ENCODE measurements around the gene IPO11. TPM values are rescaled to one million over a fixed set of nuclear protein-coding genes. Genes with fewer than 3 reads are reported as not detected.

IPO11 gene
- total RNA-seq, 5 donors from 2014 or later (not counting 1 experiment from before 2014, with no cell fraction given), result 17.4 to 25.7 (median 24.7) TPM

- H3K36me3 Mint-ChIP-seq, result peaks cover 16% of the 10 kb centered on the region
- H3K27ac Mint-ChIP-seq, result no peak overlapping the region
- Histone ChIP-seq H3K4me3 (ENCODE audit: control insufficient read depth in 1 of 2, extremely low read depth in 1 of 2, low read length in 1 of 2) (no peak overlapping the region), H3K9me3 (no peaks in the 10 kb centered on the region), H3K36me3 (ENCODE audit: control insufficient read depth in 2 of 2, extremely low read depth in 1 of 2, insufficient read depth in 1 of 2, low read length in 1 of 2) (peaks cover 0 to 5% of the 10 kb centered on the region in 2 donors), H3K27ac (ENCODE audit: low read length) (no peak overlapping the region), H3K4me1 (ENCODE audit: control insufficient read depth in 1 of 2, extremely low read depth in 1 of 2, insufficient read depth in 2 of 2, low read length in 2 of 2) (no peaks in the 10 kb centered on the region), H3K27me3 (replicated peaks in 1 of 2; ENCODE audit: control insufficient read depth in 2 of 2, extremely low read depth in 1 of 2, insufficient read depth in 2 of 2, low read length in 1 of 2) (no peaks in the 10 kb centered on the region)
- H3K4me3 Mint-ChIP-seq, result no peak overlapping the region
- ATAC-seq (replicated peaks in 1 of 4) (no peak), DNase-seq (no peak)
- WGBS (ENCODE audit: insufficient coverage), result no CpG with 5 or more reads among the region's 1 CpG
- peaks cover 27 to 38% (median 30%) of the 10 kb centered on the region in 3 donors for H3K4me1 Mint-ChIP-seq
- ChIA-PET CTCF (interaction anchor here in 1 of 2 donors (0.6 kb wide), 1 partner anchor 281 kb away, joined by 4 read pairs; no protein-coding TSS in a partner anchor), POLR2A (no interaction called here)
- H3K27me3 Mint-ChIP-seq, result no peaks in the 10 kb centered on the region
- no peaks in the 10 kb centered on the region for H3K9me3 Mint-ChIP-seq
Observed at GRCh38 chr5:62424763-62425162, 12.2 kb downstream of the IPO11 start.

- Histone ChIP-seq H3K36me3 (ENCODE audit: control insufficient read depth in 2 of 2, extremely low read depth in 1 of 2, insufficient read depth in 1 of 2, low read length in 1 of 2) (no peaks in the 10 kb centered on the region), H3K4me1 (ENCODE audit: control insufficient read depth in 1 of 2, extremely low read depth in 1 of 2, insufficient read depth in 2 of 2, low read length in 2 of 2) (no peaks in the 10 kb centered on the region), H3K27me3 (replicated peaks in 1 of 2; ENCODE audit: control insufficient read depth in 2 of 2, extremely low read depth in 1 of 2, insufficient read depth in 2 of 2, low read length in 1 of 2) (no peaks in the 10 kb centered on the region), H3K4me3 (ENCODE audit: control insufficient read depth in 1 of 2, extremely low read depth in 1 of 2, low read length in 1 of 2) (no peak overlapping the region), H3K27ac (ENCODE audit: low read length) (no peak overlapping the region), H3K9me3 (no peaks in the 10 kb centered on the region)
- H3K4me3 Mint-ChIP-seq, result no peak overlapping the region
- no peak overlapping the region for H3K27ac Mint-ChIP-seq
- DNase-seq (no peak), ATAC-seq (replicated peaks in 1 of 4) (no peak)
- CTCF ChIA-PET, result interaction anchor here (0.8 kb wide), 2 partner anchors 12 to 63 kb away, joined by 3 to 5 read pairs; no protein-coding TSS in a partner anchor
- no peaks in the 10 kb centered on the region for H3K9me3 Mint-ChIP-seq
- H3K4me1 Mint-ChIP-seq, result peaks cover 32 to 35% (median 35%) of the 10 kb centered on the region in 3 donors
- H3K27me3 Mint-ChIP-seq, result no peaks in the 10 kb centered on the region
- H3K36me3 Mint-ChIP-seq, result peaks cover 15% of the 10 kb centered on the region
- 91% methylated on average over 7 of the region's 11 CpGs for WGBS (ENCODE audit: insufficient coverage)
- POLR2A ChIA-PET, result interaction anchor here in 1 of 2 donors (0.6 kb wide), 2 partner anchors 9 to 39 kb away, joined by 3 to 6 read pairs; no protein-coding TSS in a partner anchor
Observed at GRCh38 chr5:62431735-62432620, 19.4 kb downstream of the IPO11 start.

- H3K27ac Mint-ChIP-seq, result no peak overlapping the region
- DNase-seq, result no peak
- POLR2A ChIA-PET, result interaction anchor here in 1 of 2 donors (0.6 kb wide), 1 partner anchor 8 kb away, joined by 3 read pairs; no protein-coding TSS in a partner anchor
Observed at GRCh38 chr5:62432621-62433064, 20.1 kb downstream of the IPO11 start.

GRCh38 chr5:62448528-62448927 lies 36.0 kb downstream of the IPO11 start:
- ChIA-PET POLR2A (no interaction called here), CTCF (interaction anchor here in 1 of 2 donors (1.1 kb wide), 1 partner anchor 11 kb away, joined by 5 read pairs; no protein-coding TSS in a partner anchor)
- no peak overlapping the region for H3K4me3 ChIP-seq (ENCODE audit: control insufficient read depth in 1 of 2, extremely low read depth in 1 of 2, low read length in 1 of 2)
- no peaks in the 10 kb centered on the region for H3K27me3 Mint-ChIP-seq
- H3K4me3 Mint-ChIP-seq, result no peak overlapping the region
- H3K9me3 ChIP-seq, result no peaks in the 10 kb centered on the region
- DNase-seq, result no peak
- H3K4me1 Mint-ChIP-seq, result peaks cover 0 to 2% (median 0%) of the 10 kb centered on the region in 3 donors
- H3K27ac ChIP-seq (ENCODE audit: low read length), result no peak overlapping the region
- peaks cover 27% of the 10 kb centered on the region for H3K36me3 Mint-ChIP-seq
- WGBS (ENCODE audit: insufficient coverage), result no CpG with 5 or more reads among the region's 5 CpGs
- ATAC-seq (replicated peaks in 1 of 4), result no peak
- H3K27me3 ChIP-seq (replicated peaks in 1 of 2; ENCODE audit: control insufficient read depth in 2 of 2, extremely low read depth in 1 of 2, insufficient read depth in 2 of 2, low read length in 1 of 2), result no peaks in the 10 kb centered on the region
- H3K9me3 Mint-ChIP-seq, result no peaks in the 10 kb centered on the region
- no peaks in the 10 kb centered on the region for H3K4me1 ChIP-seq (ENCODE audit: control insufficient read depth in 1 of 2, extremely low read depth in 1 of 2, insufficient read depth in 2 of 2, low read length in 2 of 2)
- H3K27ac Mint-ChIP-seq, result no peak overlapping the region
- H3K36me3 ChIP-seq (ENCODE audit: control insufficient read depth in 2 of 2, extremely low read depth in 1 of 2, insufficient read depth in 1 of 2, low read length in 1 of 2), result peaks cover 0 to 32% of the 10 kb centered on the region in 2 donors

More at GRCh38 chr5:62432621-62433064, 20.1 kb downstream of the IPO11 start:
- Mint-ChIP-seq H3K4me1 (peaks cover 32 to 35% (median 32%) of the 10 kb centered on the region in 3 donors), H3K27me3 (no peaks in the 10 kb centered on the region), H3K36me3 (peaks cover 17% of the 10 kb centered on the region), H3K4me3 (no peak overlapping the region), H3K9me3 (no peaks in the 10 kb centered on the region)
- CTCF ChIA-PET, result interaction anchor here (0.8 kb wide), 2 partner anchors 11 to 62 kb away, joined by 3 to 5 read pairs; no protein-coding TSS in a partner anchor
- Histone ChIP-seq H3K36me3 (ENCODE audit: control insufficient read depth in 2 of 2, extremely low read depth in 1 of 2, insufficient read depth in 1 of 2, low read length in 1 of 2) (no peaks in the 10 kb centered on the region), H3K9me3 (no peaks in the 10 kb centered on the region), H3K27ac (ENCODE audit: low read length) (no peak overlapping the region), H3K4me1 (ENCODE audit: control insufficient read depth in 1 of 2, extremely low read depth in 1 of 2, insufficient read depth in 2 of 2, low read length in 2 of 2) (no peaks in the 10 kb centered on the region), H3K4me3 (ENCODE audit: control insufficient read depth in 1 of 2, extremely low read depth in 1 of 2, low read length in 1 of 2) (no peak overlapping the region), H3K27me3 (replicated peaks in 1 of 2; ENCODE audit: control insufficient read depth in 2 of 2, extremely low read depth in 1 of 2, insufficient read depth in 2 of 2, low read length in 1 of 2) (no peaks in the 10 kb centered on the region)
- ATAC-seq (replicated peaks in 1 of 4), result no peak
- WGBS (ENCODE audit: insufficient coverage), result no CpG with 5 or more reads among the region's 5 CpGs

GRCh38 chr5:62450259-62450658 lies 37.7 kb downstream of the IPO11 start:
- peaks cover 35% of the 10 kb centered on the region for H3K36me3 Mint-ChIP-seq
- DNase-seq, result no peak
- no peaks in the 10 kb centered on the region for H3K9me3 Mint-ChIP-seq
- Histone ChIP-seq H3K4me3 (ENCODE audit: control insufficient read depth in 1 of 2, extremely low read depth in 1 of 2, low read length in 1 of 2) (no peak overlapping the region), H3K9me3 (no peaks in the 10 kb centered on the region), H3K4me1 (ENCODE audit: control insufficient read depth in 1 of 2, extremely low read depth in 1 of 2, insufficient read depth in 2 of 2, low read length in 2 of 2) (no peaks in the 10 kb centered on the region), H3K36me3 (ENCODE audit: control insufficient read depth in 2 of 2, extremely low read depth in 1 of 2, insufficient read depth in 1 of 2, low read length in 1 of 2) (peaks cover 0 to 32% of the 10 kb centered on the region in 2 donors), H3K27me3 (replicated peaks in 1 of 2; ENCODE audit: control insufficient read depth in 2 of 2, extremely low read depth in 1 of 2, insufficient read depth in 2 of 2, low read length in 1 of 2) (no peaks in the 10 kb centered on the region), H3K27ac (ENCODE audit: low read length) (no peak overlapping the region)
- no peak overlapping the region for H3K27ac Mint-ChIP-seq
- H3K27me3 Mint-ChIP-seq, result no peaks in the 10 kb centered on the region
- no peak for ATAC-seq (replicated peaks in 1 of 4)
- CTCF ChIA-PET, result interaction anchor here in 1 of 2 donors (0.6 kb wide), 1 partner anchor 1387 kb away, joined by 3 read pairs; no protein-coding TSS in a partner anchor
- WGBS (ENCODE audit: insufficient coverage), result no CpG with 5 or more reads among the region's 2 CpGs
- H3K4me1 Mint-ChIP-seq, result no peaks in the 10 kb centered on the region
- H3K4me3 Mint-ChIP-seq, result no peak overlapping the region
- POLR2A ChIA-PET, result interaction anchor here in 1 of 2 donors (0.7 kb wide), 1 partner anchor 37 kb away, joined by 3 read pairs; no protein-coding TSS in a partner anchor

GRCh38 chr5:62457071-62457470 lies 44.5 kb downstream of the IPO11 start:
- DNase-seq (no peak), ATAC-seq (replicated peaks in 1 of 4) (no peak)
- no CpG with 5 or more reads among the region's 1 CpG for WGBS (ENCODE audit: insufficient coverage)
- Mint-ChIP-seq H3K36me3 (peaks cover 19% of the 10 kb centered on the region), H3K27ac (no peak overlapping the region), H3K4me1 (peaks cover 1 to 4% (median 4%) of the 10 kb centered on the region in 3 donors), H3K27me3 (no peaks in the 10 kb centered on the region), H3K4me3 (no peak overlapping the region), H3K9me3 (no peaks in the 10 kb centered on the region)
- no peaks in the 10 kb centered on the region for H3K9me3 ChIP-seq
- H3K4me1 ChIP-seq (ENCODE audit: control insufficient read depth in 1 of 2, extremely low read depth in 1 of 2, insufficient read depth in 2 of 2, low read length in 2 of 2), result no peaks in the 10 kb centered on the region
- no peaks in the 10 kb centered on the region for H3K27me3 ChIP-seq (replicated peaks in 1 of 2; ENCODE audit: control insufficient read depth in 2 of 2, extremely low read depth in 1 of 2, insufficient read depth in 2 of 2, low read length in 1 of 2)
- no peak overlapping the region for H3K27ac ChIP-seq (ENCODE audit: low read length)
- peaks cover 0 to 14% of the 10 kb centered on the region in 2 donors for H3K36me3 ChIP-seq (ENCODE audit: control insufficient read depth in 2 of 2, extremely low read depth in 1 of 2, insufficient read depth in 1 of 2, low read length in 1 of 2)
- CTCF ChIA-PET, result interaction anchor here in 1 of 2 donors (0.6 to 1.6 kb wide), 2 partner anchors 10 to 322 kb away, joined by 3 read pairs; no protein-coding TSS in a partner anchor
- H3K4me3 ChIP-seq (ENCODE audit: control insufficient read depth in 1 of 2, extremely low read depth in 1 of 2, low read length in 1 of 2), result no peak overlapping the region
- POLR2A ChIA-PET, result no interaction called here

Measured in T-cell (primary cell).